WTC11 (cell line): Measurements from ENCODE around the gene RYR2.

Source experiments
- ATF2 ChIP-seq: sonication (generic); formaldehyde crosslinking; IDR thresholded peaks from 2 replicates; pipeline ENCODE4 v1.8.1; 2022; ENCODE audit warnings: low read depth, missing genetic modification reagents, borderline replicate concordance
- CTCF ChIP-seq: fragments of 200-600 bp; IDR thresholded peaks from 2 replicates; pipeline ENCODE4 v1.8.0; 2022; ENCODE audit warnings: antibody characterized with exemption
- ELF4 ChIP-seq: sonication (generic); formaldehyde crosslinking; IDR thresholded peaks from 2 replicates; pipeline ENCODE4 v1.8.1; 2022; ENCODE audit warnings: low read depth, mild to moderate bottlenecking, moderate library complexity, missing genetic modification reagents
- KAT7 ChIP-seq: sonication (generic); formaldehyde crosslinking; IDR thresholded peaks from 2 replicates; pipeline ENCODE4 v1.8.1; 2023; ENCODE audit warnings: missing genetic modification reagents, mild to moderate bottlenecking, borderline replicate concordance
- NFYB ChIP-seq: sonication (generic); formaldehyde crosslinking; conservative IDR thresholded peaks from 2 replicates; pipeline ENCODE4 v1.8.0; 2022; ENCODE audit warnings: low read depth, missing genetic modification reagents
- SMAD4 ChIP-seq: sonication (generic); formaldehyde crosslinking; IDR thresholded peaks from 2 replicates; pipeline ENCODE4 v1.8.0; 2022; ENCODE audit warnings: mild to moderate bottlenecking, missing genetic modification reagents
- TEAD1 ChIP-seq: sonication (generic); formaldehyde crosslinking; IDR thresholded peaks from 2 replicates; pipeline ENCODE4 v1.8.0; 2022; ENCODE audit warnings: mild to moderate bottlenecking, missing genetic modification reagents

DNA sequence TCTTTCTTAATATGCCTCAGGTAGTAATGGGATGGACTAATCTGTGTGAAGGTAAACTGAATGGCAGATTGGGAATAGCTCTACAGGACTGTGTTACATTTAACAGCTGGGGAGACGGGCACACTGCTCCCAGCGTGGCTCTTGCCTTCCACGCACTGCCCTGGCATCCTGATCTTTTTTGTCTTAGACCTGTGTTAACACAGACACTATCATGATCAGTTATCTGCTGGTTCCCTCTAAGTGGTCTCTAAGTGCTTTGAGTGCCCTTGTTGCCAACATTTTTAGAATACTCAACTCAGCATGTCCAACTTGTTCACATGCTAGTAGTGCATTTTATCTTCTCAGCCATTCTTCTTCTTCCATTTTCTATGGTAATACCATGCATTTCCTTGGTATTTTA lies 208.1 kb downstream of the RYR2 start:
- TF ChIP-seq TEAD1 (CRISPR knock-in tag) (no peak), CTCF (no peak), ATF2 (CRISPR knock-in tag) (no peak), NFYB (CRISPR knock-in tag) (no peak), KAT7 (CRISPR knock-in tag) (no peak), SMAD4 (CRISPR knock-in tag) (no peak), ELF4 (CRISPR knock-in tag) (no peak)
